WERI-Rb-1 (cell line): ENCODE results near the gene DGKZ.

Experiments used
- DNase-seq: peaks from one replicate; pipeline ENCODE4 v3.0.0-alpha.2; 2020
- H3K27ac ChIP-seq: fragments of 250-450 bp; sonication (Bioruptor Pico); 2 replicates; pipeline ENCODE4 v1.5.1; 2020; ENCODE audit warnings: mild to moderate bottlenecking, moderate library complexity
- H3K27me3 ChIP-seq: fragments of 250-450 bp; sonication (Bioruptor Pico); 2 replicates; pipeline ENCODE4 v1.5.1; 2021; ENCODE audit warnings: mild to moderate bottlenecking, low read depth, moderate library complexity; ENCODE audit not compliant: insufficient read depth, severe bottlenecking
- H3K36me3 ChIP-seq: fragments of 250-450 bp; sonication (Bioruptor Pico); 2 replicates; pipeline ENCODE4 v1.5.1; 2020; ENCODE audit warnings: mild to moderate bottlenecking, moderate library complexity
- H3K4me3 ChIP-seq: 2 replicates; pipeline ENCODE4 v1.5.1; 2011; ENCODE audit warnings: low read depth, mild to moderate bottlenecking, control low read depth, low read length
- H3K9me3 ChIP-seq: fragments of 250-450 bp; sonication (Bioruptor Pico); 2 replicates; pipeline ENCODE4 v1.5.1; 2021; ENCODE audit warnings: mild to moderate bottlenecking, moderate library complexity; ENCODE audit not compliant: severe bottlenecking
- CTCF ChIP-seq: IDR thresholded peaks from 2 replicates; pipeline ENCODE4 v1.5.1; 2011; ENCODE audit warnings: low read depth, mild to moderate bottlenecking, control low read depth, inconsistent platforms, low read length

The DGKZ gene

GRCh38 chr11:46334211-46334610, 13.1 kb upstream of the DGKZ start:
- Histone ChIP-seq H3K9me3 (no peaks in the 10 kb centered on the region), H3K27ac (no peak overlapping the region), H3K4me3 (no peak overlapping the region), H3K27me3 (no peaks in the 10 kb centered on the region), H3K36me3 (no peaks in the 10 kb centered on the region)
- no peak for TF ChIP-seq CTCF
- DNase-seq, result no peak

GRCh38 chr11:46335271-46335670, 12.0 kb upstream of the DGKZ start:
- H3K36me3 ChIP-seq, result no peaks in the 10 kb centered on the region
- H3K27me3 ChIP-seq, result no peaks in the 10 kb centered on the region
- no peak for DNase-seq

DNA sequence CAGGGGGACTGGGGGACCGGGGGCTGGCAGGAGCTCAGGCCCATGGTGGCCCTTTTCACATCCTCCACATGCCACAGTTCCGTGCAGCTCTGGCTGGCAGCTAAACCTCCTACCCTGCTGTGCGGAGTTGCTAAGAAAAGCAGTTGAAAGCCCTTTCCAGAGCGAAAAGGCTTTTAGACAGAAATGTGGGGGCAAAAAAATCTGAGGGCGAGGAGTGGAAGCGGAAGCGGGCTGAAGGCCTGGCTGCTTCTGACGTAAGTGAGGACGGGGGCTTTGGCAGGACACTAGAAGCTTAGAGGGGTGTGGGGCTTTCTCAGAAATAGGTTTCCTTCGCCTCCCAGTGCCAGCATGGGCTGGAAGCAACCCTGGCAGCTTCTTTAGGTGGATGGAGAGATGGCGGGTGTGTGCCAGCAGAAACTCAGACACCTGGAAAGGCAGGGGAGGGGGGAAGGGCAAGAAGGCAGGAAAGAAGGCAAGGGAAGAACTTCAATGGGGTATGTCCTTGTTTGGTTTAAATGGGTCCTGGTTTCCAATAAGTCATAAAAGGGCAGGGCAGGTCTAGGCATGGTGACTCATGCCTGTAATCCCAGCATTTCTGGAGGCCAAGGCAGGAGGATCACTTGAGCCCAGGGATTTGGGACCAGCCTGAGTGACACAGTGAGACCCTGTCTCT, 11.2 kb upstream of the DGKZ start:
- DNase-seq, result no peak
- H3K27me3 ChIP-seq, result no peaks in the 10 kb centered on the region
- no peak overlapping the region for H3K4me3 ChIP-seq
- H3K27ac ChIP-seq, result no peak overlapping the region
- no peak for TF ChIP-seq CTCF
- H3K36me3 ChIP-seq, result no peaks in the 10 kb centered on the region
- no peaks in the 10 kb centered on the region for H3K9me3 ChIP-seq

More at GRCh38 chr11:46335271-46335670, 12.0 kb upstream of the DGKZ start:
- no peak for TF ChIP-seq CTCF
- Histone ChIP-seq H3K4me3 (no peak overlapping the region), H3K27ac (no peak overlapping the region), H3K9me3 (no peaks in the 10 kb centered on the region)

- no peaks in the 10 kb centered on the region for H3K36me3 ChIP-seq
- TF ChIP-seq CTCF, result no peak
- no peak overlapping the region for H3K4me3 ChIP-seq
- no peaks in the 10 kb centered on the region for H3K27me3 ChIP-seq
- H3K9me3 ChIP-seq, result no peaks in the 10 kb centered on the region
- no peak overlapping the region for H3K27ac ChIP-seq
- no peak for DNase-seq
Observed at GRCh38 chr11:46336563-46337180, 10.6 kb upstream of the DGKZ start.

DNA sequence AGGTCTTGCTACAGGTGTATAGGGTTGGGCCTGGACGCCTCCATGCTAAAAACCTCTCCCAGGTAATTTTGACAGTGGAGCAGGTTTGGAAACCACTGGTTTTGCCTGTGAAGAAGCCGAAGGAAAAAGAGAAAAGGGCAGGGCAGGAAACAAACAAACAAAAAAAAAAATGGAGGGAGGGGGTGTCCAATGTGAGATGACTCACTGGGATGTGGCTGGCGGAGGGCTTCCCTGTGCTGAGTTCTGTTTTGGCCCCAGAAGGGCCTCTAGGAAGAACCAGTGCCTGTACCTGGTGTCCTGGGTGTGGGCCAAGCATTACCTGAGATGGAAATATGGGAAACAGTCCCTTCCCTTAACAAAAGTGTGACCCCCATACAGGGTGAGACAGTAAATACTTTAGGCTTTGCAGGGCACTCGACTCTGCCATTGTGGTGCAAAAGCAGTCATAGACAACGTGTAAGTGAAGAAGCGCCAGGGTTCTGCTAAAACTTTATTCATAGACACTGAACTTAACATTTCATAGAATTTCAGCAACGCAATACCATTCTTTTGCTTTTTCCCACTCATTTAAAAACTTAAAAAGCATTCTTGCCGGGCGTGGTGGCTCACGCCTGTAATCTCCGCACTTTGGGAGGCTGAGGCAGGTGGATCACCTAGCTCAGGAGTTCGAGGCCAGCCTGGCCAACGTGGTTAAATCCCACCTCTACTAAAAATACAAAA, 9.5 kb upstream of the DGKZ start:
- no peaks in the 10 kb centered on the region for H3K27me3 ChIP-seq
- no peak for DNase-seq
- TF ChIP-seq CTCF, result no peak
- H3K9me3 ChIP-seq, result no peaks in the 10 kb centered on the region
- no peaks in the 10 kb centered on the region for H3K36me3 ChIP-seq
- H3K27ac ChIP-seq, result no peak overlapping the region
- no peak overlapping the region for H3K4me3 ChIP-seq
